HEK293 (cell line): ENCODE data around the gene ADAMTS17.

Source experiments
- CTCF ChIA-PET: fragments of 350-600 bp; formaldehyde crosslinking; extraction: SDS; loops from one replicate; lab custom pipeline; 2021; ENCODE audit warnings: antibody characterized with exemption; lab: Yijun Ruan, JAX
- POLR2A ChIA-PET: fragments of 300-600 bp; formaldehyde crosslinking; extraction: SDS; loops from one replicate; lab custom pipeline; 2020; ENCODE audit warnings: antibody characterized with exemption, inconsistent platforms; lab: Yijun Ruan, JAX
- H3K27ac ChIP-seq: fragments of 200-500 bp; sonication (Bioruptor generic); 2 replicates; pipeline ENCODE4 v1.5.1; 2014; ENCODE audit warnings: low read depth, low read length, control low read depth, inconsistent platforms; ENCODE audit errors: extremely low read depth
- H3K36me3 ChIP-seq, 2 experiments: fragments of 200-500 bp in 1 of 2; sonication (Bioruptor generic) in 1 of 2; 1 replicate in 1 of 2; 2 replicates in 1 of 2; pipeline ENCODE4 v1.5.1; 2014 to 2017; ENCODE audit warnings: inconsistent platforms in 2 of 2, low read length in 2 of 2; ENCODE audit not compliant: control insufficient read depth in 2 of 2, insufficient read depth in 1 of 2
- H3K4me1 ChIP-seq: fragments of 200-500 bp; sonication (Bioruptor generic); 2 replicates; pipeline ENCODE4 v1.5.1; 2014; ENCODE audit warnings: mild to moderate bottlenecking, low read length, inconsistent platforms; ENCODE audit not compliant: control insufficient read depth, insufficient read depth
- H3K4me3 ChIP-seq: 2 replicates; pipeline ENCODE4 v1.5.1; 2011; ENCODE audit warnings: low read depth, mild to moderate bottlenecking, control low read depth, low read length, moderate library complexity
- H3K9me3 ChIP-seq: fragments of 200-500 bp; sonication (Bioruptor generic); 2 replicates; pipeline ENCODE4 v1.5.1; 2014; ENCODE audit warnings: low read depth, low read length, inconsistent platforms; ENCODE audit not compliant: control insufficient read depth, insufficient read depth
- BCL11A ChIP-seq: fragments of 450-650 bp; formaldehyde crosslinking; IDR thresholded peaks from 2 replicates; pipeline ENCODE4 v1.5.1; 2016; ENCODE audit warnings: low read depth, missing biosample characterization, missing genetic modification characterization
- GLI4 ChIP-seq: fragments of 450-650 bp; formaldehyde crosslinking; IDR thresholded peaks from 2 replicates; pipeline ENCODE4 v1.5.1; 2016; ENCODE audit warnings: missing biosample characterization, missing genetic modification characterization
- IKZF3 ChIP-seq: fragments of 450-650 bp; IDR thresholded peaks from 2 replicates; pipeline ENCODE4 v1.5.0; 2018; ENCODE audit warnings: missing biosample characterization, mild to moderate bottlenecking, missing genetic modification characterization, moderate library complexity
- KLF10 ChIP-seq: fragments of 450-650 bp; IDR thresholded peaks from 2 replicates; pipeline ENCODE4 v1.5.1; 2018; ENCODE audit warnings: missing biosample characterization, mild to moderate bottlenecking, missing genetic modification characterization
- KLF16 ChIP-seq: fragments of 450-650 bp; formaldehyde crosslinking; IDR thresholded peaks from 2 replicates; pipeline ENCODE4 v1.5.1; 2017; ENCODE audit warnings: missing biosample characterization, missing genetic modification characterization
- ZEB2 ChIP-seq: fragments of 450-650 bp; formaldehyde crosslinking; IDR thresholded peaks from 2 replicates; pipeline ENCODE4 v1.5.1; 2016; ENCODE audit warnings: missing biosample characterization, missing genetic modification characterization
- ZNF10 ChIP-seq: fragments of 450-650 bp; formaldehyde crosslinking; IDR thresholded peaks from 2 replicates; pipeline ENCODE4 v1.5.1; 2017; ENCODE audit warnings: missing biosample characterization, missing genetic modification characterization
- ZNF114 ChIP-seq: fragments of 450-650 bp; formaldehyde crosslinking; IDR thresholded peaks from 2 replicates; pipeline ENCODE4 v1.5.0; 2017; ENCODE audit warnings: missing biosample characterization, missing genetic modification characterization
- ZNF138 ChIP-seq: fragments of 450-650 bp; formaldehyde crosslinking; IDR thresholded peaks from 2 replicates; pipeline ENCODE4 v1.5.1; 2016; ENCODE audit warnings: missing biosample characterization, missing genetic modification characterization, borderline replicate concordance
- ZNF2 ChIP-seq: fragments of 450-650 bp; formaldehyde crosslinking; IDR thresholded peaks from 2 replicates; pipeline ENCODE4 v1.5.1; 2016; ENCODE audit warnings: missing biosample characterization, missing genetic modification characterization
- ZNF266 ChIP-seq: fragments of 450-650 bp; formaldehyde crosslinking; IDR thresholded peaks from 2 replicates; pipeline ENCODE4 v1.5.1; 2016; ENCODE audit warnings: missing biosample characterization, missing genetic modification characterization, low read depth
- ZNF274 ChIP-seq, 2 experiments: fragments of 200-500 bp in 1 of 2; fragments of 450-650 bp in 1 of 2; sonication (Bioruptor generic) in 1 of 2; formaldehyde crosslinking in 1 of 2; IDR thresholded peaks; 2 replicates each; pipeline versions ENCODE4 v1.5.1 to v1.6.1; 2014 to 2016; ENCODE audit warnings: borderline replicate concordance in 1 of 2, inconsistent platforms in 1 of 2, low read length in 1 of 2, missing biosample characterization in 1 of 2, missing genetic modification characterization in 1 of 2
- ZNF404 ChIP-seq: fragments of 450-650 bp; formaldehyde crosslinking; IDR thresholded peaks from 2 replicates; pipeline ENCODE4 v1.5.1; 2017; ENCODE audit warnings: missing biosample characterization, missing genetic modification characterization
- ZNF416 ChIP-seq: fragments of 450-650 bp; formaldehyde crosslinking; IDR thresholded peaks from 2 replicates; pipeline ENCODE4 v1.5.1; 2016; ENCODE audit warnings: missing biosample characterization, missing genetic modification characterization
- ZNF501 ChIP-seq: fragments of 450-650 bp; formaldehyde crosslinking; IDR thresholded peaks from 2 replicates; pipeline ENCODE4 v1.5.1; 2016; ENCODE audit warnings: missing biosample characterization, missing genetic modification characterization
- ZNF510 ChIP-seq: fragments of 450-650 bp; formaldehyde crosslinking; IDR thresholded peaks from 2 replicates; pipeline ENCODE4 v1.5.1; 2018; ENCODE audit warnings: mild to moderate bottlenecking, missing genetic modification characterization, missing biosample characterization; ENCODE audit not compliant: insufficient replicate concordance
- ZNF571 ChIP-seq: fragments of 450-650 bp; formaldehyde crosslinking; IDR thresholded peaks from 2 replicates; pipeline ENCODE4 v1.5.0; 2017; ENCODE audit warnings: missing biosample characterization, missing genetic modification characterization
- ZNF610 ChIP-seq: fragments of 450-650 bp; formaldehyde crosslinking; IDR thresholded peaks from 2 replicates; pipeline ENCODE4 v1.5.1; 2016; ENCODE audit warnings: missing biosample characterization, missing genetic modification characterization, borderline replicate concordance
- ZNF621 ChIP-seq: fragments of 450-650 bp; formaldehyde crosslinking; IDR thresholded peaks from 2 replicates; pipeline ENCODE4 v1.5.1; 2017; ENCODE audit warnings: missing biosample characterization, missing genetic modification characterization
- ZNF658 ChIP-seq: fragments of 450-650 bp; formaldehyde crosslinking; IDR thresholded peaks from 2 replicates; pipeline ENCODE4; 2016; ENCODE audit warnings: missing biosample characterization, missing genetic modification characterization
- ZNF670 ChIP-seq: fragments of 450-650 bp; formaldehyde crosslinking; IDR thresholded peaks from 2 replicates; pipeline ENCODE4 v1.5.1; 2016; ENCODE audit warnings: missing biosample characterization, missing genetic modification characterization, low read depth
- ZNF785 ChIP-seq: fragments of 450-650 bp; formaldehyde crosslinking; IDR thresholded peaks from 2 replicates; pipeline ENCODE4 v1.5.1; 2016; ENCODE audit warnings: missing biosample characterization, missing genetic modification characterization
- ZNF792 ChIP-seq: fragments of 450-650 bp; formaldehyde crosslinking; IDR thresholded peaks from 2 replicates; pipeline ENCODE4 v1.5.1; 2016; ENCODE audit warnings: missing biosample characterization, missing genetic modification characterization
- TF ChIP-seq, protein P1 (sequence below): fragments of 450-650 bp; formaldehyde crosslinking; IDR thresholded peaks from 2 replicates; pipeline ENCODE4 v1.5.1; 2016; ENCODE audit warnings: missing biosample characterization, missing genetic modification characterization
- TF ChIP-seq, protein P2 (sequence below): fragments of 450-650 bp; formaldehyde crosslinking; IDR thresholded peaks from 2 replicates; pipeline ENCODE4 v1.5.1; 2017; ENCODE audit warnings: missing biosample characterization, missing genetic modification characterization
- TF ChIP-seq, protein P3 (sequence below): fragments of 450-650 bp; formaldehyde crosslinking; IDR thresholded peaks from 2 replicates; pipeline ENCODE4 v1.5.1; 2016; ENCODE audit warnings: missing biosample characterization, missing genetic modification characterization
- TF ChIP-seq, protein P4 (sequence below): fragments of 450-650 bp; formaldehyde crosslinking; IDR thresholded peaks from 2 replicates; pipeline ENCODE4 v1.5.1; 2017; ENCODE audit warnings: missing biosample characterization, missing genetic modification characterization

ADAMTS17 gene

DNA sequence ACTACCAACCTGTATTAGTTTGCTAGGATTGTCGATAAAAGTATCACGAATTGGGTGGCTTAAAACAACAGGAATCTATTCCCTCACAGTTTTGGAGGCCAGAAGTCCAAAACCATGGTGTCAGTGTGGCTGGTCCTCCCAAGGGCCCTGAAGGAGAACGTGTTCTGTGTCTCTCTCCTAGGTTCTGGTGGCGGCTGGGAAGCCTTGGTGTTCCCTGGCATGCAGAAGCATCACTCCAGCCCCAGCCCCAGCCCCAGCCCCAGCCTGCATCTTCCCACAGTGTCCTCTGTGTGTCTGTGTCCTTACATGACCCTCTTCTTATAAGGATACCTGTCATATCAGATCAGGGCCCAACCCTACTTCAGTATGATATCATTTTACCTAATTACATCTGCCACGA, 336.1 kb downstream of the ADAMTS17 start:
- ChIA-PET CTCF (no interaction called here), POLR2A (no interaction called here)
- no peak overlapping the region for H3K27ac ChIP-seq
- no peak overlapping the region for H3K4me3 ChIP-seq
- H3K4me1 ChIP-seq = no peaks in the 10 kb centered on the region
- no peaks in the 10 kb centered on the region for H3K9me3 ChIP-seq
- TF ChIP-seq IKZF3 (tag by site-specific recombination) = no peak
- TF ChIP-seq, protein P1, sequence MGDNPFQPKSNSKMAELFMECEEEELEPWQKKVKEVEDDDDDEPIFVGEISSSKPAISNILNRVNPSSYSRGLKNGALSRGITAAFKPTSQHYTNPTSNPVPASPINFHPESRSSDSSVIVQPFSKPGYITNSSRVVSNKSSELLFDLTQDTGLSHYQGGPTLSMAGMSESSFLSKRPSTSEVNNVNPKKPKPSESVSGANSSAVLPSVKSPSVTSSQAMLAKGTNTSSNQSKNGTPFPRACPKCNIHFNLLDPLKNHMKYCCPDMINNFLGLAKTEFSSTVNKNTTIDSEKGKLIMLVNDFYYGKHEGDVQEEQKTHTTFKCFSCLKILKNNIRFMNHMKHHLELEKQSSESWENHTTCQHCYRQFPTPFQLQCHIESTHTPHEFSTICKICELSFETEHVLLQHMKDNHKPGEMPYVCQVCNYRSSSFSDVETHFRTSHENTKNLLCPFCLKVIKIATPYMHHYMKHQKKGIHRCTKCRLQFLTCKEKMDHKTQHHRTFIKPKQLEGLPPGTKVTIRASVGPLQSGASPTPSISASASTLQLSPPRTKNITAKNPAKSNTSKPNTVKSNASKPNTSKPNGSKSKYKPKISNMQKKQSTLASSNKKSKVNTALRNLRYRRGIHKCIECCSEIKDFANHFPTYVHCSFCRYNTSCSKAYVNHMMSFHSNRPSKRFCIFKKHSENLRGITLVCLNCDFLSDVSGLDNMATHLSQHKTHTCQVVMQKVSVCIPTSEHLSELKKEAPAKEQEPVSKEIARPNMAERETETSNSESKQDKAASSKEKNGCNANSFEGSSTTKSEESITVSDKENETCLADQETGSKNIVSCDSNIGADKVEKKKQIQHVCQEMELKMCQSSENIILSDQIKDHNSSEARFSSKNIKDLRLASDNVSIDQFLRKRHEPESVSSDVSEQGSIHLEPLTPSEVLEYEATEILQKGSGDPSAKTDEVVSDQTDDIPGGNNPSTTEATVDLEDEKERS (tag by site-specific recombination) = no peak
- TF ChIP-seq, protein P2, sequence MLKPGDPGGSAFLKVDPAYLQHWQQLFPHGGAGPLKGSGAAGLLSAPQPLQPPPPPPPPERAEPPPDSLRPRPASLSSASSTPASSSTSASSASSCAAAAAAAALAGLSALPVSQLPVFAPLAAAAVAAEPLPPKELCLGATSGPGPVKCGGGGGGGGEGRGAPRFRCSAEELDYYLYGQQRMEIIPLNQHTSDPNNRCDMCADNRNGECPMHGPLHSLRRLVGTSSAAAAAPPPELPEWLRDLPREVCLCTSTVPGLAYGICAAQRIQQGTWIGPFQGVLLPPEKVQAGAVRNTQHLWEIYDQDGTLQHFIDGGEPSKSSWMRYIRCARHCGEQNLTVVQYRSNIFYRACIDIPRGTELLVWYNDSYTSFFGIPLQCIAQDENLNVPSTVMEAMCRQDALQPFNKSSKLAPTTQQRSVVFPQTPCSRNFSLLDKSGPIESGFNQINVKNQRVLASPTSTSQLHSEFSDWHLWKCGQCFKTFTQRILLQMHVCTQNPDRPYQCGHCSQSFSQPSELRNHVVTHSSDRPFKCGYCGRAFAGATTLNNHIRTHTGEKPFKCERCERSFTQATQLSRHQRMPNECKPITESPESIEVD (tag by site-specific recombination) = no peak
- TF ChIP-seq ZNF785 (tag by site-specific recombination) = no peak
- TF ChIP-seq ZNF404 (tag by site-specific recombination) = no peak
- TF ChIP-seq ZNF266 (tag by site-specific recombination) = no peak
- no peak for TF ChIP-seq ZNF10
- TF ChIP-seq GLI4 (tag by site-specific recombination) = no peak
- TF ChIP-seq ZNF416 (tag by site-specific recombination) = no peak
- no peak for TF ChIP-seq ZNF274 (IDR thresholded peaks at IDR 0.05; ENCODE audit: low read length)
- no peak for TF ChIP-seq ZNF274 (tag by site-specific recombination; IDR thresholded peaks at IDR 0.05; ENCODE audit: borderline replicate concordance)
- TF ChIP-seq ZNF114 (tag by site-specific recombination) = no peak
- TF ChIP-seq KLF16 = no peak
- TF ChIP-seq KLF10 (tag by site-specific recombination) = no peak
- TF ChIP-seq ZNF138 (tag by site-specific recombination) = no peak
- TF ChIP-seq, protein P3, sequence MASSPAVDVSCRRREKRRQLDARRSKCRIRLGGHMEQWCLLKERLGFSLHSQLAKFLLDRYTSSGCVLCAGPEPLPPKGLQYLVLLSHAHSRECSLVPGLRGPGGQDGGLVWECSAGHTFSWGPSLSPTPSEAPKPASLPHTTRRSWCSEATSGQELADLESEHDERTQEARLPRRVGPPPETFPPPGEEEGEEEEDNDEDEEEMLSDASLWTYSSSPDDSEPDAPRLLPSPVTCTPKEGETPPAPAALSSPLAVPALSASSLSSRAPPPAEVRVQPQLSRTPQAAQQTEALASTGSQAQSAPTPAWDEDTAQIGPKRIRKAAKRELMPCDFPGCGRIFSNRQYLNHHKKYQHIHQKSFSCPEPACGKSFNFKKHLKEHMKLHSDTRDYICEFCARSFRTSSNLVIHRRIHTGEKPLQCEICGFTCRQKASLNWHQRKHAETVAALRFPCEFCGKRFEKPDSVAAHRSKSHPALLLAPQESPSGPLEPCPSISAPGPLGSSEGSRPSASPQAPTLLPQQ = no peak
- TF ChIP-seq BCL11A (tag by site-specific recombination) = no peak
- no peak for TF ChIP-seq ZEB2
- no peak for TF ChIP-seq ZNF658 (tag by site-specific recombination)
- H3K36me3 ChIP-seq = no peaks in the 10 kb centered on the region

DNA sequence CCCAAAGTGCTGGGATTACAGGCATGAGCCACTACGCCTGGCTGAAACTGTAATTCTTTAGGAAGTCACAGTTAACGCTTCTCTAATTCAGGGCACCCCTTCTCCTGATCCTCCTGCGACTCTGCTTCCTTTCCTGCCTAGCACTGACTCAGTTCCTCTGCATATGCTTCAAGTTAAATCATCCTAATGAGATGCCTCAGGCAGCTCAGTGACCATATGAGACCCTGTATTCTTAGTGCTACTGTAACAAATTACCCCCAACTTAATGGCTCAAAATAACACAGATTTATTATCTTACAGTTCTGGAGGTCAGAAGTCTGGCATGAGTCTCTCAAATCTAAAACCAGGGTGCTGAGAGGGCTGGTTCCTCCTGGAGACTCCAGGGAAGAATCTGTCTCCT, 336.8 kb downstream of the ADAMTS17 start:
- H3K4me1 ChIP-seq = no peaks in the 10 kb centered on the region
- no peaks in the 10 kb centered on the region for H3K36me3 ChIP-seq
- H3K27ac ChIP-seq = no peak overlapping the region
- H3K9me3 ChIP-seq = no peaks in the 10 kb centered on the region
- TF ChIP-seq ZNF670 (tag by site-specific recombination) (no peak), ZNF610 (tag by site-specific recombination) (no peak), ZNF571 (tag by site-specific recombination) (no peak), ZNF621 (tag by site-specific recombination) (no peak), ZNF501 (tag by site-specific recombination) (no peak), ZNF792 (tag by site-specific recombination) (no peak), ZNF2 (tag by site-specific recombination) (no peak), ZNF510 (tag by site-specific recombination) (no peak)
- TF ChIP-seq, protein P4, sequence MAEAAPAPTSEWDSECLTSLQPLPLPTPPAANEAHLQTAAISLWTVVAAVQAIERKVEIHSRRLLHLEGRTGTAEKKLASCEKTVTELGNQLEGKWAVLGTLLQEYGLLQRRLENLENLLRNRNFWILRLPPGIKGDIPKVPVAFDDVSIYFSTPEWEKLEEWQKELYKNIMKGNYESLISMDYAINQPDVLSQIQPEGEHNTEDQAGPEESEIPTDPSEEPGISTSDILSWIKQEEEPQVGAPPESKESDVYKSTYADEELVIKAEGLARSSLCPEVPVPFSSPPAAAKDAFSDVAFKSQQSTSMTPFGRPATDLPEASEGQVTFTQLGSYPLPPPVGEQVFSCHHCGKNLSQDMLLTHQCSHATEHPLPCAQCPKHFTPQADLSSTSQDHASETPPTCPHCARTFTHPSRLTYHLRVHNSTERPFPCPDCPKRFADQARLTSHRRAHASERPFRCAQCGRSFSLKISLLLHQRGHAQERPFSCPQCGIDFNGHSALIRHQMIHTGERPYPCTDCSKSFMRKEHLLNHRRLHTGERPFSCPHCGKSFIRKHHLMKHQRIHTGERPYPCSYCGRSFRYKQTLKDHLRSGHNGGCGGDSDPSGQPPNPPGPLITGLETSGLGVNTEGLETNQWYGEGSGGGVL = no peak
- no peak overlapping the region for H3K4me3 ChIP-seq
- POLR2A ChIA-PET = no interaction called here
- CTCF ChIA-PET = interaction anchor here (0.7 kb wide), 1 partner anchor 1003 kb away, joined by 3 read pairs; no protein-coding TSS in a partner anchor
